CD4-positive, alpha-beta T cell treated with Interleukin-15 for 1 hour (primary cell): ENCODE measurements around the gene IKZF1.

Experiments used
- DNase-seq: peaks from one replicate; pipeline ENCODE4 v3.0.0-alpha.2; 2020

IKZF1 gene

DNA sequence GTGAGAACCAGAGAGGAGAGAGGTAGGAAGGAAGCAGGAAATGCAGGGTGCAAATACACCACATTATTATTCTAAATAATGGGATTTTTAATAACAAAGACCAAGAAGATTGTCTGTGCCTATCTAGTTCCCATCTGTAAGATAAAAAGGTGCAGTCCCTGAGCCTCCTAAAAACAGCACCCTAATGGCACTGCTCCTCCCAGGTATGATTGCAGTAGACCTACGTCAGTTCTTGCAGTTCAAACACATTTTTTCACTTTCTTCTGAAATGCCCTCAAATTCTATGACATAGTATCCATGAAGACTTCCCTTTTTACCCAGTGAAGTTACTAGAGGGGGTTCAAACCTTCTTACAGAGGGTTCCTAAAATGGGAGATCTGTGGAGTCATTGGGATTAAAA is 75.0 kb downstream of the IKZF1 start:
- DNase-seq: no peak

DNA sequence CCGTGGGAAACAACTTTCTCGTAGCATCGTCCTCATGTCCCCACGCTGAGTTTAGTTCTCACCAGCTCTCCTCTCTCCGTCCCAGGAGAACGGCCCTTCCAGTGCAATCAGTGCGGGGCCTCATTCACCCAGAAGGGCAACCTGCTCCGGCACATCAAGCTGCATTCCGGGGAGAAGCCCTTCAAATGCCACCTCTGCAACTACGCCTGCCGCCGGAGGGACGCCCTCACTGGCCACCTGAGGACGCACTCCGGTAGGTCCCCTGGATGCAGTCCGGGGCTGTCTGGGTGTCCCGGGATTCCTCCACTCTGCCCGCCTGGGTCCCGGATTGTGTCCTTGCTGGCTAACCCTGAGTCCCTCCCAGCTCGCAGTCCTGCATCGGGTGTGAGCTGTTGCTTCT is 77.9 kb downstream of the IKZF1 start:
- DNase-seq: no peak

DNA sequence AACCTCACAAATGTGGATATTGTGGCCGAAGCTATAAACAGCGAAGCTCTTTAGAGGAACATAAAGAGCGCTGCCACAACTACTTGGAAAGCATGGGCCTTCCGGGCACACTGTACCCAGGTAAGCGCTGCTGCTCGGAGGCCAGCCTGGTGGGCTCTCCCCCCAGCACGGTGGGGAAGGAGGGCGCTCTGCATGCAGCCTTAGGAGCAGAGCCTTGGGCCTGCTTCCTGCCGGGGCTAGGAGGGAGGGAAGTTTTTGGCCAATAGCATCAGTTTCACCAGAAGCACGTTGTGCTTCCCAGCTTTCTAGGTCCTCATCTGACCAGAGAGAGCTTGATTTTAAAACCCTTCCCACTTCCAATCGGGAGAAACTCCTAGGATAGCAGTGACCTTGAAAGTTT is 82.8 kb downstream of the IKZF1 start:
- no peak for DNase-seq

DNA sequence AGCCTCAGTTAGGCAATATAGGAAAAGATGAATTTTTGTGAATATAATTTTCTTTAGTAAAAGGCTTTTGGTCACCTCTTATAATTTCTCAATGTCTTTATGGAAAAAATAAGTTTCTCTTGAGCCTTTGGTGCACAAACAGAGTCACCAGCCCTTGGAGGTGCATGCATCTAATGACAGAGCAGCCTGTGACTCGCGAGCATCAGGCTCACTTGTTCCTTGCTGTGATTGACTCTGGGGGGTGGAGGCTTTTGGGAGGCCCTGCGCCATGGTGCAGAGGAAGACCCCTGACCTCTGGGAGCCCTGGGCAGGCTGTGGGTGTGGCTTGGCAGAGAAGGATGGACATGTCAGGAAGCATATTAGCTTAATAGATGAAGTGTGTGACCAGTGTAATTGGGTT is 85.4 kb downstream of the IKZF1 start:
- DNase-seq: no peak

DNA sequence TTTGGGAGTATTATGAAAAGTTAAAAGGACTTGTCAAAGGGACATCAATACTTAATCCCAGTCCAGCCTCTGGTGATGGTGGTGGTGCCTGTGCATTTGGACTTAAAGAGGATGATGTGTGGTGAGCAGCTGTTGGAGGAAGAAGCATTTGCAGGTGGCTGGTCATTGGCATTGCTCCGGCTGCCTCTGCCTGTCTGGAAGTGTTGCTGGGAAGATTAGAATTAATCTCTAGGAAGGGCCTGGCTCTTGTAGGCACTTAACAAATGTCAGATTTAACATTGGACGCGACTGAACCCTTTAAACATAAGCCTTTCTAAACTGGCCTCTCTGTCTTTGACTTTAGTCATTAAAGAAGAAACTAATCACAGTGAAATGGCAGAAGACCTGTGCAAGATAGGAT is 86.9 kb downstream of the IKZF1 start:
- no peak for DNase-seq

DNA sequence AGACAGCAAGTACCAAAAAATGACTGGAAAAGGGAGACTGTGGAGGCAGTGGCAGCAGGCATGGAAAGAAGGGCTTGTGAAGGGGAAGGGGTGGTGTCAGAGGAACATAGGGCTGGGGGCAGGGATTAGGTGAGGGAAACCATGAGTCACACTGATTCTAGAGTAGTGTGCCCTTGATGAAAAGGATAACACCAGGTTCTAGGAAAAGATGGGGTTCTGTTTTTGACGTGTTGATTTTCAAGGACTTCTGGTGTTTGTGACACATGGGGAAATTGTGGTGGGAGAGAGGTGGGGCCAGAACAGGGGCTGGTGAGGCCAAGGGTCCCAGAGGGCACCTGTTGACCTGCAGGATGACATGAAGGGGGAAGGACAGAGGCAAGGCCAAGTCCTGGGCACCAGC is 88.6 kb downstream of the IKZF1 start:
- DNase-seq: no peak

DNA sequence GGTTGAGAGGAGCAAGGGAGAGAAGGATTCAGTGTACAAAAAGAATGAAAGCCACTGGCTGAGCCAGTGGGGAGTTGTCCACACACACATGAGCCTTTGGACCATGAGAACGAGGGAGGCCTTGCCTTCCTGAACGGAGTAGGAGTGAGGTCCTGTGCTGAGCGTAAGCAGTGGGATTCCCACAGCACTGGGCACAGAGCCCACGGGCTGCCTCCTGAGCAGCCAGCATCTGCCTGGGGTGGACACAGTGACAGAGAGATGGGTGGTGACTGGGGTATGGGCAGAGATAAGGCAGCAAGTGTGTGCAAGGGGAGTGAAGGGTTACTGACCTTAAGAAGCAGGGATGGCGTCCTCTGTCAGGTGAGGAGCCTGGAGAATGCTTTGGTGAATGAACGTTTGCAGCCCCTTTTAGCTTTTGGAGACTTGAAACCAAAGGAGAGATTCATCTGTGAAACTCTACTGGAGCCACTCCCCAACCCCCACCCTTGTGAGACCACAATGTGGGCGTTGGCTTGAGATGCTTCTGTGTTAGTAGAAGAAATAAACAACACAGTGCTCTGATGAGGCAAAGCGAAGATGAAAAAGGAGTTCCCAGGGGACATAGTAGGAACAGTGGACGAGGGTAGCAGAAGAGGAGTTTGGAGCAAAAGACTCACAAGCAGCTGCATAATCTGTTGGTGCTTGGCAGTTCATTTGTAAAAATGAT is 89.2 kb downstream of the IKZF1 start:
- peak; percentile 73 for DNase-seq

DNA sequence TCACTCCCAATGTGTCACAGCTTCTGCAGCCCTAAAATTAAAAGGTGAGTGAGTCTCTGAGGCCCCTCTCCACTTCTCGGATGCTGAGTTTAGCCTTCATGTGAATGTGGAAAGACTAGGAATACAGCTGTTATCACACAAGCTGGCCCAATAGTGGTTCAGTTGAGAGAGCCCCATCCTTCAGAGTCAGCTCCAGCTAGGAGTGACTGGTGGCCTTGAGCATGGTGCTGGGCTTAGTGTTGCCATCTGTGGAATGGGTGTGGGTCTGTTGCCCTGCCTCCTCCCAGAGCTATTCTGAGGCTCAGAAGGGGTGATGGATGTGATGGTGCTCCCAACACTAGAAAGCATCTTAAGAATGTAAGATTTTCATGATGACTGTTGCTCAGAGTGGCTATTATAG is 89.8 kb downstream of the IKZF1 start:
- DNase-seq: no peak

DNA sequence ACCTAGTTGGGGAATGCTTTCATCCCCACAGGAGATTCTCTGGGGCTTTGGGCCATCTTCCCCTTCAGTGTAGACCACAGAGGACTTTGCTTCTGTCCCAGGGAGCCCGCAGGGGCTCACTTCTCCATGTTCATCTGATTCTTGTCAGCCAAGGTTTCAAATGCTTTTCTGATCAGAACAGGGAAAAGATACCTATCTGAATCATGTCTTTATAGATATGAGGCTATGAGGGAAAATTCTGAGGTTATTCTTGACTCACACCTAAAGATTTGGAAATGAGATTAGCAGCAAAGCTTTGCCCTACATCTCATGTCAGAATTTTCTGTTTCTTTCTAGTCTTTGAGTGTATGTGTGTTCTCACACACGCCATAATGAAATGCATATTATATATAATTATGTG is 92.3 kb downstream of the IKZF1 start:
- no peak for DNase-seq

DNA sequence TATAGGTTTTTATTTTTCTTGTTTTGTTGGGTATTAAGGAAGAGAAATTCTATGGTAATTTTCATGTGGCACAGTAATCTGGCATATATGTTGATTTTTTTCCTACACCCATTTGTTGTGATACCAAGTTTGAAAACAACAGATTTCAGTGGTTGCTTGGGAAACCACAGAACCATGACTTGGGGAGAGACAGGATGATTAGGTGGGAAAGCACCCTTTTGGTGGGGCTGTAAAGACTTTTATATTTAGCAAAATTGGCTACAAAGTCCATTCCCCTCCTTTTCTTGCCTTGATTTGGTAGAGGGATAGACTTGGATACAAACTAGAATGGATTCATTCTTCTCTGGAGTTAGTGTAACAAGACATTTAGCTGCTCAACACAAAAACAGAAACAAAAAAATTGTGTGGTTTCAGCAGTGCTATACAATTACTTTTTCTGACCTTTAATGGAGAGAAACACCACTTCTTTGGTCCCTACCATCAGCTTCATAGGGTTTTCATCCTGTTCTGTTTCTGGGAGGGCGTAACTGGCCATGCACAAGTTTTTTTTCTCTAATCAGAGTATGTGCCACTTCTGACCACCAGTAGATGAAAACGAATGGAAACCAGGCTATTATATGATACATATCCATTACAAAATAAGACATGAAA is 92.9 kb downstream of the IKZF1 start:
- DNase-seq: no peak

DNA sequence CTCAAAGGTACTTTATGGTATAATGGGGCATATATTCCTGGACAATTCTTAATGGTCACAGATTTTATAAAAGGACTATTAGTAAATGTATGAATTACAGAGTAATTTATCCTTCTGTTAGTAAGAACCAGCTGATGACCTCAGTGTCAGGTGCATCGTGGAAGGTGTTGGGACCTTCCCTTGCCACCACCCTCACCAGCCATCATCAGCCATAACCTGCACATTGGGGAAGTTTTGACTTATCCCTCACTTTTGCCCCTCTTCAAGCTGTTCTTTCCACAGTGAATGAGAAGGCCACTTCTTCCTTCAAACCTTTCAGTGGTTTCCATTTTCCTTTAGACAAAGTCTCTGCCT is 93.4 kb downstream of the IKZF1 start:
- DNase-seq: no peak

DNA sequence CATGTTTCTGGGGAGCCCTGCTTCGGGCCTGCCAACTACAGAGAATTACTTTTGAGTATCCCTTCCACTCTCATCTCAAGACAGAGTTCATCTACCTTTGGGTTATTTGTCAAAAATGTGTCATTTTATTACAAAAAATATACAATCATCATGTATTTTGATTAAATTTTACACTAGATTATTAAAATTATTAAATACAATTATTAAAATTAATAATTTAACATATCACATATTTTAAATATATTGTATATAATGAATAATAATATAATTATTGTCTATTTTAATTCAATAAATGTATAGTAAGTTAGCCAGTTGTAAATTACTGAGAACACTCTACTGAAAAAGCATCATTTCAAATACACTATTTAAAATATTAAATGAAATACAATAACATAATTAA is 94.7 kb downstream of the IKZF1 start:
- no peak for DNase-seq

DNA sequence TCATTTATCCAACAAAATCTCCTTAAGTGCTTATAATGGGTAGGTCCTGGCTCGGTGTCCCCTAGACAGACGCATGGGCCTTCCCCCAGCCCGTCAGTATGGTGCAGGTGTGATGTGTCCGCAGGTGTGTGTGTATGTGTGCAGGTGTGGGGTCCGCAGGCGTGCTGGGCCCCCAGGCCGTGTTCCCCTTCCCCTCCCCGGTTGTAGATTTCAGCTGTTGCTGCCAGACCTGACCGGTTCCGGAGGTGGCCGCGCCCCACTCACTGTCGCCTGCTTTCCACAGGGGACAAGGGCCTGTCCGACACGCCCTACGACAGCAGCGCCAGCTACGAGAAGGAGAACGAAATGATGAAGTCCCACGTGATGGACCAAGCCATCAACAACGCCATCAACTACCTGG is 95.1 kb downstream of the IKZF1 start:
- DNase-seq: no peak

DNA sequence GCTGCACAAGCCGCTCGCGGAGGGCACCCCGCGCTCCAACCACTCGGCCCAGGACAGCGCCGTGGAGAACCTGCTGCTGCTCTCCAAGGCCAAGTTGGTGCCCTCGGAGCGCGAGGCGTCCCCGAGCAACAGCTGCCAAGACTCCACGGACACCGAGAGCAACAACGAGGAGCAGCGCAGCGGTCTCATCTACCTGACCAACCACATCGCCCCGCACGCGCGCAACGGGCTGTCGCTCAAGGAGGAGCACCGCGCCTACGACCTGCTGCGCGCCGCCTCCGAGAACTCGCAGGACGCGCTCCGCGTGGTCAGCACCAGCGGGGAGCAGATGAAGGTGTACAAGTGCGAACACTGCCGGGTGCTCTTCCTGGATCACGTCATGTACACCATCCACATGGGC is 95.6 kb downstream of the IKZF1 start:
- no peak for DNase-seq

DNA sequence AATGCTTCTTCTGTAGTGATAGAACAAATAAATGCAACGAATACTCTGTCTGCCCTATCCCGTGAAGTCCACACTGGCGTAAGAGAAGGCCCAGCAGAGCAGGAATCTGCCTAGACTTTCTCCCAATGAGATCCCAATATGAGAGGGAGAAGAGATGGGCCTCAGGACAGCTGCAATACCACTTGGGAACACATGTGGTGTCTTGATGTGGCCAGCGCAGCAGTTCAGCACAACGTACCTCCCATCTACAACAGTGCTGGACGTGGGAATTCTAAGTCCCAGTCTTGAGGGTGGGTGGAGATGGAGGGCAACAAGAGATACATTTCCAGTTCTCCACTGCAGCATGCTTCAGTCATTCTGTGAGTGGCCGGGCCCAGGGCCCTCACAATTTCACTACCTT is 99.9 kb downstream of the IKZF1 start:
- no peak for DNase-seq

DNA sequence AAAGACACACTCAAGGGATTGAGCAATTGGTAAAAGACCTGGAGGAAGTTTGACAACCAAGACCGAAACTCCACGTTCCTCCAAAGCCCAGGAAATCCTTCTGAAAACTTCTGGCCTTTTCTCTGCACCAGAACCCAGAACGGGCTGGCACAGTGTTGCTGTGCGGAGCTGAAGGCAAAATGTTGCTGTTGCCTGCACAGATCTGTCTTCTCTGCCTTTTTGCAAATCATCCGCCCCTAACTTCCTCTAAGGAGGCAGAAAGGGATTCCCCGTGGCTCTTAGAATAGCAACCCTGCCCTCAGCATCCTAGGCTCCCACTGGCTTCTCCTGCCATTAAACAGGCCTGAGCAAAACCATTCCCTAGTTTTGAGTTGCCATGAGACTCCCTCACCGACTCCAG is 100.7 kb downstream of the IKZF1 start:
- DNase-seq: no peak

DNA sequence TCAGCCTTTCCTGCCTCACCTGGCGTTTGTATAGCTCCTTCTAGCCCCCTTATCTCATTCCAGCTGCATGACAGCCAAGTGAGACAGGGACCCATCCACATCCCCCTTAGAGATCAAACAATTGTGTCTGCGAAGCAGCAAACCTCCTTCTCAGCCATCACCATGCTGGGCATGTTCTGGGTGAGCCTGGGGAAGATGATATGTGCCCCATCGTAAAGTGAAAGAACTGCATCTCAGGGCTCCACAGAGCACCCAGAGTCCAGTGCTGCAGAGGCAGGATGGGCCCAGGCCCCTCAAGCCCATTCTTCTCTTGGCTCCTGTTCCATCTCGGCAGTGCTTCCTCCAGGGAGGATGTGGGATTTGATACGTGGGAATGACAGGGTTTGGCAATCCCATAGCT is 102.4 kb downstream of the IKZF1 start:
- DNase-seq: no peak

DNA sequence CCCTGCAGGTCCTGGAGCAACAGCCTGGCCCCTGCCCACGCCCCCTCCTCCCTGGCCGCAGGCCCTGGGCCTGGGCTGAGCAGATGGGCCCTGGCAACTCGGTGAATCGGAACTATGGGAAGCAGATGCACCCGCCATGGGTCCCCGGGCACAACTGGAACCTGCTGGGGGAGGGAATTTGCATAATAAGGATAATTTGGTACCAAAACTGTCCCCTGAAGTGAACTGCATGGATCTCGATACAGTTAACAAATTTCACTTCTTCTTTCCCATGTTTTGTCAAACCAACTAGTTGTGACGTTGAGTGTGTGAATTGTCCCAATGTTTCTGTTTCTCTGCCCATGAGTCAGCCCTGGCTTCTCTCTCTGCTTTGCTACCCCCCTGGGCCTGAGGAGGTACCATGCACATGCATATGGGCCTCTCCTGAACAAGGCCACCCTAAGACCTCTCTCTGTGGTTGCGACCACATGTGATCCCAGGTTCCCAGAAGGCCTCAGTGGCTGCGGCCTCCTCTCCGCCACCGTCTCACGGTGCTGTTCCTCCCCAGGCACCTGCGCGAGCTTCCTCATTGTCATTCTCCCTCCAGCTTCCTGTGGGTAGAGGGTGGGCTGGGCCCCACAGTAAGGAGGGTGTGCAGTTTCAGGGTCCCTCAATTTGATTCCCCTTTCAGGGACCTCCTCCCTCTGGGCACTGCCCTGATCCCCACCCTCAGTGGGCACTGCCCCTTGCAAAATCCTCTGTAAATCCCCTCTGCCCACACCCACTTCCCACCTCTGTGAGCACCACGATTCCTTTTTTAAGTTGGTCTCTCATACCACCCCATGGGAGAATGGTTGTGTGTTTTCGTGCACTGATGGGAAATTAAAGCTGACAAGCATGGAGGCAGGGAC is 105.6 kb downstream of the IKZF1 start:
- peak; percentile 55 for DNase-seq

DNA sequence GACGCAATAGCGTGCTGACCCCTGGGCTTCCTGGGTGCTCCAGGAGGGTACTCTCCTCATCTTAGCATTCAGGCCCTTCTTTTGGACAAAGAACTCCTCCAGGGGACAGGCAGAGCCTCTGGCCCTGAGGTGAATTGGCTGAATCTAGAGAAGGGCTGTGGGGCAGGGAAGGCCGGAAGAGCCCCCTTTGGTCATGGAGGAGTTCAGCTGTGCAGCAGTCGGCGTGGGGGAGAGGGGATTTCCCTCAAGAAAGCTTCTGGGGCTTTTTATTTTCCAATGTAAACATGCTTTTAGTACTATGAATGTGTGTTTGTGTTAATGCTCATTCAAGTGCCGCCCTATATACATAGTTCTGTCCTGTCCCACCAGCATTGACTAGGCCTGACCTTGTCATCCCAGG is 106.8 kb downstream of the IKZF1 start:
- no peak for DNase-seq

DNA sequence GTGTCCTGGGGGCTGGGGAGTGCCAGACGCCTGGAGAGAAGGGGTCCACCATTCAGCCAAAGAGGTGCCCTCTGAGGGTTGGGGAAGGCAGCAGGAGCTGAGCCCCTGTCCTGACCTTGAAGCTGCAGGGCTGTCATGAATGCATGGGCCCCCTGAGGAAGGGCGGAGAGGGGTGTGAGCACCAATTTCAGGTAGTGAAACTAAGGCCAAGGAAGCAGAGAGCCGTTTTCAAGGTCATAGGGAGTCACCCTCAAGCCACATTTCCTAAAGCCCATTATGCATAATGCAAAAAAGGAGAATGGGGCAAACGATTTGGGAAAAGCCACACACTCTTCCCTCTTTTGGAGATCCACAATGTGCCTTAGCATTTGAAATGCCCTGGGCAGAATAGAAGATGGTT is 108.5 kb downstream of the IKZF1 start:
- no peak for DNase-seq

DNA sequence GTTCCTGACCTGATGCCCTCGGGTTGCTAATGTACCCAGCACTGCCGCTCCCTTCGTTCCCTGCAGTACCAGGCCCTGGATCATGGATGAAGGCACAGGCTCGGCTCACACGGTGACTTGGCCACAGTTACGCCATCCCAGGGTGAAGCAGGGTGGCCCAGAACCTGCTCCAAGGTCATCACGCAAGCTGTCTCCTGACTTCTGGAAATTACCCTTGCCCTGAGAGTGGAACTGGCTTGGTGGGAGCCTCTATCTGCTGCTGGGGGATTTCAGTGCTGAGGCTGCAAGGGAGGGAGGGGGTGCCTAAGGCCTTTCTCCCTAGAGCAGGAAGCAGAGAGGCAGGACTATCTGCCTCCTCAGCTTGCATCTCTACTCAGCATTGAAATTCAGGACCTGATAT is 109.0 kb downstream of the IKZF1 start:
- DNase-seq: no peak

DNA sequence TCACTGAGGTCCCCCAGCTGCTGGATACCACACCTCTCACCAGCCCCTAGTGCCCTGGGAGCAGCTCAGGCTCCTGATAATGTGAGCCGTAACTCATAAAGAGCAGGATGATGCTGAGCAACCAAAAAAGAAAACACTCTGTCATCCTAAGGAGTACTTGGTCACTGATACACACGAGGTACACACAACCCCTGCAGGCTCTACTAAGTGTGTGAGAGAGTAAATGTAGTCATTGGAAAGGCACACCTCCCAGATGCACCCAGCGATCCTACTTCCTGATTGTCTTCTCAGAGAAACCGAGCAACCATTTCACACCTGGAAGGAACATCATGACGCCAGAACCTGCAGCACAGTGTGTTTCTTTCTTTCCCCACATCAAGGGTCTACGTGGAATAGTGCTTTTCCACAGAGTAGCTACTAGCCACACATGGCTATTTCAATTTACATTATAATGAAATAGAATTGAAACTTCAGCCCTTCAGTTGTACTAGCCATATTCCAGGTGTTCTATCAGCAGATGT is 111.4 kb downstream of the IKZF1 start:
- no peak for DNase-seq

DNA sequence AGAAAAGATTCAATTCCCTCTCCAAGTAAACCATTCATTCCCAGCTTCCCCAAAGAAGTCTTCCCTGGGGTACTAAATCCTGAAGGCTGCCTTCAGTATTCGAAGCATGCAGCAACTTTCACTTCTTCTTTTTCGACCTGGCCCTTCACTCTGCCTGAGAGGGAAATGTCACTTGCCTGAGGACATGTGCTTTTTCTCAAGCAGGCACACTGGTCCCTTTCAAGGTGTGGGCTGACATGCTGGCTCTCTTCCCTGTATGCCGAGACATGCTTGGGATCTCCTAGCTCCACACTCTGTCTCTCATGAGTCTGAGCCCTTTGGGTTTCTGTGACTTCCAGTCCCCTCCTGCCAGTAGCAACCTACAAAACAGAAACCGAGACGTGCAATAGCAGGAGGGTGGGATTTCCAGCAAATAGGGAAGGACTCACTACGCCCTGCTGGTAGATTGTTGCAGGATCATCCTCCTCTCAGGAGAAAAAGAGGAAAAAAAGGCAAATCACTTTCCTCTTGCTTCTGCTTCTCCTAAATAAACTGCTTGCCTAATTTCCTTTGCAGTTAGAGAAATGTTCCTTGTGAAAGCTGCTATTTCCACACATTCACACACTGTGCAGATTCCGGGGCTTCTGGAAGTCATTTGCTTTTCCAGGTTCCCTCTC is 112.1 kb downstream of the IKZF1 start:
- peak; percentile 46 for DNase-seq
